ENCODE data around the gene MACF1. TPM values are rescaled to one million over a fixed set of nuclear protein-coding genes. Genes with fewer than 3 reads are reported as not detected.

Gene MACF1
- total RNA-seq, 4 donors from 2014 or later: 230 to 378 (median 300) TPM

GRCh38 chr1:39266269-39266668 is 61.8 kb downstream of the MACF1 start:
- ATAC-seq (ENCODE audit: low FRiP score) (no peak), DNase-seq (ENCODE audit: low spot score) (no peak)
- TF ChIP-seq CTCF (IDR thresholded peaks at IDR 0.05): no peak

GRCh38 chr1:39266792-39267191 is 62.3 kb downstream of the MACF1 start:
- no peak for ATAC-seq (ENCODE audit: low FRiP score)
- no peak for TF ChIP-seq CTCF (IDR thresholded peaks at IDR 0.05)
- no peak for DNase-seq (ENCODE audit: low spot score)

DNA sequence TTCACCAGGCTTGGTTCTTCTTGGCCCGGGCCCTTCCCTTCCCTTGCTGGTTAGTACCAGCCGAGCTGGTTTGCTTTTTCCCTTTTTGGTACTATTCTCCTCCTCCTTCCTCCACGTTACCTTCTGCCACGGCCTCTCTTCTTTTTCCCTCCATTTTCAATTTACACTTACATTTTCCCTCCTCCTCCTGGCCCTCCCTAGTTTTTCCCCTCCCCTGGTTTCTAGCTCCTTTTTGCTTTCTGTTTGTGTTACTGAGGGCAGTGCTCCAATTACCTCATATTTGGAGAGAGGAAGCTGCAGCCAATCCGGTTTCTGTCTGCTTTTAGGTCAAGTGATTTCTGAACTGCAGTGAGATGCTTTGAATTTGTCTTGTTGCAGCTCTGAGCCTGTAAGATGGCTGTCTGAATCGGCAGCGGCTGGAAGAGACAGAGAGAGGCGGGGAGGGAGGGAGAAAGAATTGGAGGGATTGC is 63.7 kb downstream of the MACF1 start:
- no peak for TF ChIP-seq CTCF (IDR thresholded peaks at IDR 0.05)
- ATAC-seq (ENCODE audit: low FRiP score) (peak; percentile 69), DNase-seq (ENCODE audit: low spot score) (no peak)

GRCh38 chr1:39268906-39269305 is 64.4 kb downstream of the MACF1 start:
- ATAC-seq (ENCODE audit: low FRiP score): peak; percentile 47
- no peak for TF ChIP-seq CTCF (IDR thresholded peaks at IDR 0.05)
- DNase-seq (ENCODE audit: low spot score): no peak

DNA sequence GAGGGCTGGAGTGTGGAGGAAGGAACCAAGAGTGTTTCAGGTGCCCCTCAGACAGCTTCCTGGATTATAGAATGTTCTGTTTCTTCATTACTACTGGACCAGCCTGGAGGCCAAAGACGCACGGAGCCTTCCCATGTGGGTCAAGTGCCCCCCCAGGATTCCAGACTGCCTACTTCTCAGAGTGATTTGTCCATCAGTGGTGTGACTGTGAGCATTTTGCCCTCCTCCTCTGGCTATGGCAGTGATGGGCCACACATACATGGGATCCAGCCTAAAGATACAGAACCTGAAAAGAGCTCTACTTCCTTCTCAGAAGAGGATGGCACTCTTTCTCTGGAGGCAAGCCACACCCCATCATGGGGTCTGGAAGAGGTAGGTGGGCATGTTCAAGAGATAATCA is 64.9 kb downstream of the MACF1 start:
- ATAC-seq (ENCODE audit: low FRiP score) (no peak), DNase-seq (ENCODE audit: low spot score) (no peak)
- no peak for TF ChIP-seq CTCF (IDR thresholded peaks at IDR 0.05)

DNA sequence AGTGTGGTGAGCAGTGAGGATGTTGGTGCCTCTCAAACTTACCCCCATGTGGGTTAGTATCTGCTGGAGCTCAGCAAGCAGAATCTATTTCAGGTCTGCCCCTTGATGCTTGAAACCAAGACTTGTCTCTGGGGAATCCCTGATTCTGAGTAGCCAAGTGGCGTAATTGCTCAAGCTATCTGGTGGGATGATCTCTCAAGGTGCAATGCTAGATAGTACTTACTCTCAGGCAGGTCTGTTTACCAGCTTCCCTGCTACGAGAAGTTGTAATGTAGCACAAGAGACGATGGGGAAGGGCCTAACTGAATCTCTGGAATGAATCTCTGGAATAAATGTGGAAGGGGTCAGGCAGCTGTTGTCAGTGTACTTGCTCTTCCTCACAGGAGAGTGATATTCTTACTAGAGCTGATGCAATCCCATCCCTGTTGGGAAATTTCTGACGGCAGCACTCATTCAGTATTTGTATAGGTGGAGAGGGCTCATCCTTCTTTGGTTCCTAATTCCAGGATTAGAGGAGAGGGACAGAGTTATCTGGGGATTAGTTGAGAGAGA is 65.4 kb downstream of the MACF1 start:
- peak; percentile 60 for ATAC-seq (ENCODE audit: low FRiP score)
- TF ChIP-seq CTCF (IDR thresholded peaks at IDR 0.05): no peak
- DNase-seq (ENCODE audit: low spot score): no peak

- ATAC-seq (ENCODE audit: low FRiP score) (no peak), DNase-seq (ENCODE audit: low spot score) (no peak)
- TF ChIP-seq CTCF (IDR thresholded peaks at IDR 0.05): no peak
Measured at GRCh38 chr1:39270368-39270767, 65.9 kb downstream of the MACF1 start.
